Measurements from ENCODE around the gene PRR5L. TPM values are rescaled to one million over a fixed set of nuclear protein-coding genes. Genes with fewer than 3 reads are reported as not detected.

The PRR5L gene
- total and polyA plus RNA-seq, 2 experiments from 2014 or later = 3.1 to 8.9 TPM

DNA sequence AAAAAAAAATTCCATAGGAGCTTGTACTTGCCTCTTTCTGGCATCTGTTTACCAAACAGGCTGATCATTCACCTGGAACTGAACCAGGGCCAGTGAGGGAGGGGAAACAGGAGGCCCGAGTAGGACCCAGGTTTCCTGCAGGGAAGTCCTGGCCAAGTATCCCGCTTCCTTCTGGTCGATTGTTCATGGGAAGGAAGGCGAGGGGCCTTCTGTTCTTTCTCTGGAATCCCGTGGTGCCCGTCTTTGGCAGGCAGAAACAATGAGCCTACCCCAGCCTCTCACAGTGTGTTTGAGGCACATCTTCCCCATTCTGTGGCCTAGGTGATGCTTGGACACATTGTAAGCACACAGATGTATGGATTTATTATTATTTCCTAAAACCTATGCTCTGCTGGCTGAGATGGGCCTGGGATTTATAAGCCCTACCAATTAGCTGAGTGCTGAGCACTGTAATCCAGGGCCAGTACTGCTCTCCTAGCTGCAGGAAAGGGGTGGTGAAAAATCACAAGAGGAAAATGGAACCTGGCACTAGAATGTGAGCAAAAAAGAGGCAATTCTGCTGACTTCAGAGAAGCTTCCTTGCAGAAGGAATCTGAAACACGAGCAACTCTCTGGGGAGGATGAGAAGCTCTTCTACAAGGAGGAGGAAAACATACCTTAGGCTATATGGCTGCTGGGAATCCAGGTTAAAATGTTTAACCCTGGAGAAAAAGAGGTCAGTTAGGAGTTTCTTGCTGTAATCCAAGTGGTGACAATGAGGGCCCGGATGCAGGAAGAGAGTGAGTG lies 53.5 kb downstream of the PRR5L start:
- Histone ChIP-seq H3K4me1 (ENCODE audit: insufficient read depth) (no peaks in the 10 kb centered on the region), H3F3A (replicated peaks; ENCODE audit: low read depth) (no peaks in the 10 kb centered on the region), H3K79me2 (replicated peaks; ENCODE audit: insufficient read depth) (no peaks in the 10 kb centered on the region), H3K36me3 (ENCODE audit: insufficient read depth) (no peaks in the 10 kb centered on the region), H4K20me1 (replicated peaks; ENCODE audit: insufficient read depth) (no peaks in the 10 kb centered on the region), H3K27ac (ENCODE audit: low read depth) (peak overlapping the region; percentile 33; the same call in 1 of the 2 replicates), H3K4me2 (no peak overlapping the region), H2AFZ (no peak overlapping the region), H3K27me3 (ENCODE audit: insufficient read depth) (no peaks in the 10 kb centered on the region), H3K4me3 (no peak overlapping the region), H3K9me2 (ENCODE audit: insufficient read depth) (no peaks in the 10 kb centered on the region)
- no peak for DNase-seq (ENCODE audit: low spot score)
- Mint-ChIP-seq H3K4me3 (no peak overlapping the region), H3K27me3 (ENCODE audit: insufficient read depth, low read depth, poor library complexity) (peaks cover 10% of the 10 kb centered on the region), H3K4me1 (peaks cover 7% of the 10 kb centered on the region), H3K36me3 (ENCODE audit: low read depth) (no peaks in the 10 kb centered on the region), H3K9me3 (no peaks in the 10 kb centered on the region), H3K27ac (no peak overlapping the region)
- TF ChIP-seq NANOG (IDR thresholded peaks at IDR 0.05; ENCODE audit: borderline replicate concordance) = no peak
- peak; percentile 44 for ATAC-seq

DNA sequence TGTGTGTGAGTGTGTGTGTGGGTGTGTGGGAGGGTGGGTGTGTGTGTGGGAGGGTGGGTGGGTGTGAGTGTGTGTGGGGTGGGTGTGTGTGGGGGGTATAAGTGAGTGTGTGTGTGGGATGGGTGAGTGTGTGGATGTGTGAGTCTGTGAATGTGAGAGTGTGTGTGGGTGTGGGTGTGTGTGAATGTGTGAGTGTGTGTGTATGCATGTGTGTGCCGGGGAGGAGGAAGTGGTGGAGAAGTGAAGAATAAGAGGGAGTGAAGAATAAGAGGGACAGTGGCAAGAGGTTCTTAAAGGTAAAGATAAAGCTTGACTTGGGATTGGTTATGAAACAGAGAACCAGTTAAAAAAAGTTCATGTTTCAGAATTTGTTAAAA lies 54.0 kb downstream of the PRR5L start:
- Mint-ChIP-seq H3K4me3 (no peak overlapping the region), H3K9me3 (no peaks in the 10 kb centered on the region), H3K27ac (no peak overlapping the region), H3K36me3 (ENCODE audit: low read depth) (no peaks in the 10 kb centered on the region), H3K27me3 (ENCODE audit: insufficient read depth, low read depth, poor library complexity) (peaks cover 10% of the 10 kb centered on the region), H3K4me1 (peaks cover 9% of the 10 kb centered on the region)
- Histone ChIP-seq H3K36me3 (ENCODE audit: insufficient read depth) (no peaks in the 10 kb centered on the region), H3K27me3 (ENCODE audit: insufficient read depth) (no peaks in the 10 kb centered on the region), H3K9me2 (ENCODE audit: insufficient read depth) (no peaks in the 10 kb centered on the region), H3F3A (replicated peaks; ENCODE audit: low read depth) (no peaks in the 10 kb centered on the region), H3K4me3 (no peak overlapping the region), H3K79me2 (replicated peaks; ENCODE audit: insufficient read depth) (no peaks in the 10 kb centered on the region), H3K4me2 (no peak overlapping the region), H4K20me1 (replicated peaks; ENCODE audit: insufficient read depth) (no peaks in the 10 kb centered on the region), H2AFZ (no peak overlapping the region), H3K4me1 (ENCODE audit: insufficient read depth) (no peaks in the 10 kb centered on the region), H3K27ac (ENCODE audit: low read depth) (no peak overlapping the region)
- ATAC-seq (no peak), DNase-seq (ENCODE audit: low spot score) (no peak)
- TF ChIP-seq EZH2 (IDR thresholded peaks at IDR 0.05; ENCODE audit: low read depth, unreplicated experiment) (no peak), STAT1 (IDR thresholded peaks at IDR 0.05; ENCODE audit: unreplicated experiment) (no peak), JUNB (IDR thresholded peaks at IDR 0.05; ENCODE audit: unreplicated experiment) (no peak), POLR2AphosphoS5 (IDR thresholded peaks at IDR 0.05; ENCODE audit: low read depth) (no peak), EZH2phosphoT487 (IDR thresholded peaks at IDR 0.05; ENCODE audit: unreplicated experiment) (no peak), CREB1 (CRISPR knock-in tag; IDR thresholded peaks at IDR 0.05; ENCODE audit: low read depth) (no peak), ZNF331 (CRISPR knock-in tag; IDR thresholded peaks at IDR 0.05; ENCODE audit: low read depth) (no peak), NANOG (IDR thresholded peaks at IDR 0.05; ENCODE audit: borderline replicate concordance) (no peak)
- TF ChIP-seq, protein P1, sequence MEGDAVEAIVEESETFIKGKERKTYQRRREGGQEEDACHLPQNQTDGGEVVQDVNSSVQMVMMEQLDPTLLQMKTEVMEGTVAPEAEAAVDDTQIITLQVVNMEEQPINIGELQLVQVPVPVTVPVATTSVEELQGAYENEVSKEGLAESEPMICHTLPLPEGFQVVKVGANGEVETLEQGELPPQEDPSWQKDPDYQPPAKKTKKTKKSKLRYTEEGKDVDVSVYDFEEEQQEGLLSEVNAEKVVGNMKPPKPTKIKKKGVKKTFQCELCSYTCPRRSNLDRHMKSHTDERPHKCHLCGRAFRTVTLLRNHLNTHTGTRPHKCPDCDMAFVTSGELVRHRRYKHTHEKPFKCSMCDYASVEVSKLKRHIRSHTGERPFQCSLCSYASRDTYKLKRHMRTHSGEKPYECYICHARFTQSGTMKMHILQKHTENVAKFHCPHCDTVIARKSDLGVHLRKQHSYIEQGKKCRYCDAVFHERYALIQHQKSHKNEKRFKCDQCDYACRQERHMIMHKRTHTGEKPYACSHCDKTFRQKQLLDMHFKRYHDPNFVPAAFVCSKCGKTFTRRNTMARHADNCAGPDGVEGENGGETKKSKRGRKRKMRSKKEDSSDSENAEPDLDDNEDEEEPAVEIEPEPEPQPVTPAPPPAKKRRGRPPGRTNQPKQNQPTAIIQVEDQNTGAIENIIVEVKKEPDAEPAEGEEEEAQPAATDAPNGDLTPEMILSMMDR (conservative IDR thresholded peaks at IDR 0.05; ENCODE audit: low read depth in 2 of 2) = no peak
- TF ChIP-seq, protein P2, sequence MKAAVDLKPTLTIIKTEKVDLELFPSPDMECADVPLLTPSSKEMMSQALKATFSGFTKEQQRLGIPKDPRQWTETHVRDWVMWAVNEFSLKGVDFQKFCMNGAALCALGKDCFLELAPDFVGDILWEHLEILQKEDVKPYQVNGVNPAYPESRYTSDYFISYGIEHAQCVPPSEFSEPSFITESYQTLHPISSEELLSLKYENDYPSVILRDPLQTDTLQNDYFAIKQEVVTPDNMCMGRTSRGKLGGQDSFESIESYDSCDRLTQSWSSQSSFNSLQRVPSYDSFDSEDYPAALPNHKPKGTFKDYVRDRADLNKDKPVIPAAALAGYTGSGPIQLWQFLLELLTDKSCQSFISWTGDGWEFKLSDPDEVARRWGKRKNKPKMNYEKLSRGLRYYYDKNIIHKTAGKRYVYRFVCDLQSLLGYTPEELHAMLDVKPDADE (IDR thresholded peaks at IDR 0.05) = no peak
- TF ChIP-seq, protein P3, sequence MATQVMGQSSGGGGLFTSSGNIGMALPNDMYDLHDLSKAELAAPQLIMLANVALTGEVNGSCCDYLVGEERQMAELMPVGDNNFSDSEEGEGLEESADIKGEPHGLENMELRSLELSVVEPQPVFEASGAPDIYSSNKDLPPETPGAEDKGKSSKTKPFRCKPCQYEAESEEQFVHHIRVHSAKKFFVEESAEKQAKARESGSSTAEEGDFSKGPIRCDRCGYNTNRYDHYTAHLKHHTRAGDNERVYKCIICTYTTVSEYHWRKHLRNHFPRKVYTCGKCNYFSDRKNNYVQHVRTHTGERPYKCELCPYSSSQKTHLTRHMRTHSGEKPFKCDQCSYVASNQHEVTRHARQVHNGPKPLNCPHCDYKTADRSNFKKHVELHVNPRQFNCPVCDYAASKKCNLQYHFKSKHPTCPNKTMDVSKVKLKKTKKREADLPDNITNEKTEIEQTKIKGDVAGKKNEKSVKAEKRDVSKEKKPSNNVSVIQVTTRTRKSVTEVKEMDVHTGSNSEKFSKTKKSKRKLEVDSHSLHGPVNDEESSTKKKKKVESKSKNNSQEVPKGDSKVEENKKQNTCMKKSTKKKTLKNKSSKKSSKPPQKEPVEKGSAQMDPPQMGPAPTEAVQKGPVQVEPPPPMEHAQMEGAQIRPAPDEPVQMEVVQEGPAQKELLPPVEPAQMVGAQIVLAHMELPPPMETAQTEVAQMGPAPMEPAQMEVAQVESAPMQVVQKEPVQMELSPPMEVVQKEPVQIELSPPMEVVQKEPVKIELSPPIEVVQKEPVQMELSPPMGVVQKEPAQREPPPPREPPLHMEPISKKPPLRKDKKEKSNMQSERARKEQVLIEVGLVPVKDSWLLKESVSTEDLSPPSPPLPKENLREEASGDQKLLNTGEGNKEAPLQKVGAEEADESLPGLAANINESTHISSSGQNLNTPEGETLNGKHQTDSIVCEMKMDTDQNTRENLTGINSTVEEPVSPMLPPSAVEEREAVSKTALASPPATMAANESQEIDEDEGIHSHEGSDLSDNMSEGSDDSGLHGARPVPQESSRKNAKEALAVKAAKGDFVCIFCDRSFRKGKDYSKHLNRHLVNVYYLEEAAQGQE (IDR thresholded peaks at IDR 0.05; ENCODE audit: unreplicated experiment) = no peak

Measured in GM23338 (cell line).